ENCODE measurements around the gene LBHD1.
A peak's percentile ranks its signal among the peaks of the same experiment; 100 is the strongest.
"Not testable (repeated sequence)": the region's sequence is repeated elsewhere in the genome, so short reads cannot be mapped to it uniquely, and the experiment has no call there.

LBHD1 gene

DNA sequence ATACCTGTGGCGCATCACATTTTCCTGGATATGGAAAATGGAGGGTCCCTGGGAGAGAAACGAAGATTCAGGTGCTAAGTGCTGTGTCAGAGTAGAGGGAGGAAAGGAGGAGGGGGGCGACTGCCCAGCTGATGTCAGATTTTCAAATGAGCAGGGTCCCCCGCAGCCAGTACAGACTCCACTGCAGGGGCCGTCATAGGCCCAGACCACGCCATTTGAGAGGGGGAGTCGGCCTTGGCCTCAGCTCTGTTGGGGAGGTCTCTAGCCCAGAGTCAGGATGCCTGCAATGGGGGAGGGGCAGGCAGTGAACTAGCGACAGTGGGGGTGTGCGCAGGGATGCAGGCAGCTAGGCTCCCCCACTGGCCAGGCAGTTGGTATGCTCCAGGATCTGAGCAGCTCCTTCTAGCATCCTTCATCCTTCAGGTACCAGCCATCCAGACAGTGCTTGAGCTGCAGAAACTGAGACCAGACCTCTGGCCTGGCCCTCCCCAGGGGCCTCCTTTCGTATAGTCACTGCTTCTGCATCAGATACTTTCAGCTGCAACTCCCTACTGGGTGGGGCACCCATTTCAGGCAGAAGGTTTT lies 35.3 kb upstream of the LBHD1 start, which contains the start of the genes BSCL2 and GNG3:
TSS of gene BSCL2 (minus strand) at position 148 of the 585 bp plus-strand sequence. CDS start 229 bp downstream, outside the sequence.
TSS of gene GNG3 (plus strand) at position 400 of the 585 bp plus-strand sequence. CDS start 620 bp downstream, outside the sequence.
- DNase-seq (no peak), ATAC-seq (replicated peaks) (no peak)
- peak within 1 kb of the TSS; percentile 95 to 99 for H3K4me3 Mint-ChIP-seq
- peaks cover 32 to 43% of the 10 kb centered on the region in 2 donors for H3K36me3 Mint-ChIP-seq
- H3K9me3 Mint-ChIP-seq, result peaks cover 0 to 1% of the 10 kb centered on the region in 2 donors
- H3K4me1 Mint-ChIP-seq, result peaks cover 39 to 63% of the 10 kb centered on the region in 2 donors
- no peaks in the 10 kb centered on the region for H3K27me3 Mint-ChIP-seq
- peak within 1 kb of the TSS; percentile 95 for H3K27ac Mint-ChIP-seq

- ATAC-seq (replicated peaks), result no peak
- Mint-ChIP-seq H3K9me3 (peaks cover 0 to 1% of the 10 kb centered on the region in 2 donors), H3K36me3 (peaks cover 34 to 45% of the 10 kb centered on the region in 2 donors), H3K4me1 (peaks cover 36 to 58% of the 10 kb centered on the region in 2 donors), H3K27ac (peak overlapping the region; percentile 37), H3K4me3 (peak overlapping the region; percentile 95 to 99), H3K27me3 (no peaks in the 10 kb centered on the region)
- DNase-seq, result no peak
Measured at GRCh38 chr11:62706850-62707247, 34.8 kb upstream of the LBHD1 start.

DNA sequence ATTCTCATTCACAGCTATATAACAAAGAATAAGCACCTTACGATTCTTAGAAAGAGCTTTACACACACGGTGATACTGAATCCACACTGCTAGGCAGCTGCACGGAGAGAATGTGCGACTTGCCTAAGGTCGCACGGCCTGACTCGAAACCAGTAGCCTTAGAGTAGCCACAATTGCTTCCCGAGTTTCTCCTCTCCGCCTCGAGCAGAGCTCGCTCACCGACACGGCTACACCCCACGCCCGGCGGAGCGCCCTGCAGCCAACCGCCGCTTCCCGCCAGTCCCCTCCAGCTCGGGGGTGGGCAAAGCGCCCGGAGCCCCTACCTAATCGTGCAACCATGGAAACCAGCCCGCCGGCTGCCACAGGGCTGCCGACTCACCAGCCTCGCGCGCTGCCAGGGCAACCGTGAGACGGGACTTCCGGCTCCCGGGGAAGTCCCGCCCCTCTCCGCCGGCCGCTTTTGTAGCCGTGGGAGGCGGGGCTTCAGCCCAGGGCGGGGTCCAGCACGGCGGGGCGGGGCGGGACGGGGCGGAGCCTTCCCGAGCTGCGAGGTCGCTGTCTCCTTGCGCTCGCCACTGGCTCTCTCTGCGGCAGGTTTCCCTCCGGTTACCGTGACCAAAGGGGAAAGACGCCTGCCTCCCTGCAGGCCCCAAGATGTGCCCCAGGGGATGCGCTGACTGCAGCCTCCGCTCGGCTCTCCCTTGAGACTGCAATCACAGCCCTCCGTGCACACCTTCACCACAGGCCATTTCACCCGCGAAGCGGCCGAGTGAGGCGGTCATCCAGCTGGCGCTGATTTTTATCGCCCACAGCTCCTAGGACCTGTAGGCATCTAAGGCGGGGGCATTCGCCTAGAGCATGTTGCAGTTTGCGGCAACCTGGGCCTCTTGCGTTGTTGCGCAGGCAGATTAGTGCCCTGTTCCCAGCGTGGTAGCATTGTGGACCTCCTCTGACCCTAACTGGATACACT lies 34.1 kb upstream of the LBHD1 start:
- H3K27me3 Mint-ChIP-seq, result no peaks in the 10 kb centered on the region
- DNase-seq, result peak; percentile 84
- peak overlapping the region; percentile 97 for H3K27ac Mint-ChIP-seq
- peak overlapping the region; percentile 95 to 99 for H3K4me3 Mint-ChIP-seq
- peaks cover 35 to 43% of the 10 kb centered on the region in 2 donors for H3K36me3 Mint-ChIP-seq
- peak; percentile 71 to 78 for ATAC-seq (replicated peaks)
- peaks cover 0 to 1% of the 10 kb centered on the region in 2 donors for H3K9me3 Mint-ChIP-seq
- H3K4me1 Mint-ChIP-seq, result peaks cover 36 to 58% of the 10 kb centered on the region in 2 donors

GRCh38 chr11:62705413-62705812 lies 33.3 kb upstream of the LBHD1 start:
- ATAC-seq (replicated peaks), result no peak
- H3K27ac Mint-ChIP-seq, result peak overlapping the region; percentile 97
- H3K9me3 Mint-ChIP-seq, result peaks cover 0 to 1% of the 10 kb centered on the region in 2 donors
- H3K4me3 Mint-ChIP-seq, result peak overlapping the region; percentile 95 to 99
- peaks cover 36 to 53% of the 10 kb centered on the region in 2 donors for H3K4me1 Mint-ChIP-seq
- no peak for DNase-seq
- H3K27me3 Mint-ChIP-seq, result no peaks in the 10 kb centered on the region
- peaks cover 31 to 40% of the 10 kb centered on the region in 2 donors for H3K36me3 Mint-ChIP-seq

GRCh38 chr11:62703921-62704320 lies 31.9 kb upstream of the LBHD1 start:
- H3K9me3 Mint-ChIP-seq; ATAC-seq (replicated peaks); H3K4me3 Mint-ChIP-seq; H3K27me3 Mint-ChIP-seq; H3K27ac Mint-ChIP-seq; DNase-seq: not testable (repeated sequence)
- peaks cover 32 to 39% of the 10 kb centered on the region in 2 donors for H3K4me1 Mint-ChIP-seq
- peaks cover 27 to 34% of the 10 kb centered on the region in 2 donors for H3K36me3 Mint-ChIP-seq

DNA sequence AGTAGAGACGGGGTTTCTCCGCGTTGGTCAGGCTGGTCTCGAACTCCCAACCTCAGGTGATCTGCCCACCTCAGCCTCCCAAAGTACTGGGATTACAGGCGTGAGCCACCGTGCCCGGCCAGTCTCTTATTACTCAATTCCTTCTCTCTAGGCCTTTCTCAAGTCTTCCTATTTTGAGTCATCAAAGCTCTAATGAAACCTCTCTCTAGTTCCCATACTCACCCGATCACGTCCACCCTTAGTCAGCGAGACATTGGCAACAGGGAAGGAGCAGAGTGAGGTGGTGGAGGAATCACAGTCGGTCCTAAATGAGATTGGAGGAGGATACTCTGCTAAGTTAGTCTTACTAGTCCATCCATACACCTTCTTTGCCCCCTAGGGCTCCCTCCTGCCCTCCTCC lies 30.2 kb upstream of the LBHD1 start:
- Mint-ChIP-seq H3K27me3 (no peaks in the 10 kb centered on the region), H3K9me3 (peaks cover 0 to 1% of the 10 kb centered on the region in 2 donors), H3K36me3 (peaks cover 29 to 32% of the 10 kb centered on the region in 2 donors), H3K4me1 (peaks cover 17 to 22% of the 10 kb centered on the region in 2 donors), H3K27ac (peak overlapping the region; percentile 75), H3K4me3 (no peak overlapping the region)
- no peak for ATAC-seq (replicated peaks)
- no peak for DNase-seq

- peak; percentile 84 to 93 for ATAC-seq (replicated peaks)
- Mint-ChIP-seq H3K27me3 (no peaks in the 10 kb centered on the region), H3K27ac (peak overlapping the region; percentile 56), H3K4me3 (no peak overlapping the region), H3K36me3 (peaks cover 38 to 39% of the 10 kb centered on the region in 2 donors), H3K4me1 (peaks cover 6 to 8% of the 10 kb centered on the region in 2 donors), H3K9me3 (no peaks in the 10 kb centered on the region)
- DNase-seq, result peak; percentile 53
Measured at GRCh38 chr11:62694455-62695167, 22.5 kb upstream of the LBHD1 start.

DNA sequence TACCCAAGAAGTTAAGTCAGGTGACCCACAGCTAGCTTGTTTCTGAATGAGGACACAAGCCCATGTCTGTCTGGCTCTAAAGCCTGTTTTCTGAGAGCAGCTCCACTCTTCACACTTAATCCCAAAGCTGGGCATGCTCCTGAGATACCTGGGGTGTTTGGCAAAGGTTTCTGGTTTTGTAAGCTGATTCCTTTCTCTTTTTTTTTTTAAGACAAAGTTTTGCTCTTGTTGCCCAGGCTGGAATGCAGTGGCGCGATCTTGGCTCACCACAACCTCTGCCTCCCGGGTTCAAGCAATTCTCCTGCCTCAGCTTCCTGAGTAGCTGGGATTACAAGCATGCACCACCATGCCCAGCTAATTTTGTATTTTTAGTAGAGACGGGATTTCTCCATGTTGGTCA lies 21.6 kb upstream of the LBHD1 start:
- not testable (repeated sequence) for ATAC-seq (replicated peaks); H3K27ac Mint-ChIP-seq; DNase-seq; H3K27me3 Mint-ChIP-seq; H3K4me3 Mint-ChIP-seq; H3K4me1 Mint-ChIP-seq; H3K9me3 Mint-ChIP-seq
- peaks cover 41 to 43% of the 10 kb centered on the region in 2 donors for H3K36me3 Mint-ChIP-seq

DNA sequence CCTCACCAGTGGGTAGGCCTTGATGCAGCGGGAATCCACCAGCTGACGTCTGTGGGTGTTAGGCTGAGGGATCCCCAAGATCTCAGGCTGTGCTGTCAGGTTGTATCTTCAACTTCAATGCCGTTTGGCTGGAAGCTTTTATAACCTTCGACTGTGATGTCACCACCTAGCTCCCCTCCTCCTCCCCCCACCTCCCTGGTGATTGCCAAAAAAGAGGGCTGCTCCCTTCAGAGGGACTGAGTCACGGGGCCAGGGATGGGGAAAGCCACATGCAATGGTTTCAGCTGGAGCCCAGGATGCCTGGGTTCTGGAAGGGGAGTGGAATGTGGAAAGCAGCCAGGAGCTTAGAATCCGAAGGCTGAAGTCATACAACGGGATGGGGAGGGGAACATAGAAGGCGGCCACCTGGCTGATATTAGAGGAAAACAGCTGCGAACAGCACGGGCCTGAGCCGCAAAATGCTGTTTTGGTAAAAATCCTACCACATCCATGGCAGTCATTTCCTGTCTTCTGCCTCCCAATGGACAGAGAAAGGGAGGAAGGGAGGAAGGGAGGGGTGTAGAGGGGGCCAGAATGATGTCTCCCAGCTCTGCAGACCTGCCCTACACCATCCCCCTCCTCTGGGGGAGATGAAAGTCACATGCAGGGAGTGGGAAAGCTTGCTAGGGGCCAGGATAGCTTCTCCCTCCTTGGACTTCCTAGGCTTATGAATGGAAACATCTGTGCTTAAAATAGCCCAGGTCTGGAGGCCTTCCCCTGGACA lies 17.5 kb upstream of the LBHD1 start, which contains the start of gene LRRN4CL:
TSS of gene LRRN4CL (minus strand) at position 110 of the 763 bp plus-strand sequence. CDS start 1,022 bp downstream, outside the sequence.
- H3K4me3 Mint-ChIP-seq, result no peak within 1 kb of the TSS
- no peak for DNase-seq
- peaks cover 31 to 34% of the 10 kb centered on the region in 2 donors for H3K36me3 Mint-ChIP-seq
- H3K4me1 Mint-ChIP-seq, result peaks cover under 1 to 3% of the 10 kb centered on the region in 2 donors
- peaks cover 4 to 23% of the 10 kb centered on the region in 2 donors for H3K27me3 Mint-ChIP-seq
- ATAC-seq (replicated peaks), result no peak
- H3K27ac Mint-ChIP-seq, result no peak within 1 kb of the TSS
- no peaks in the 10 kb centered on the region for H3K9me3 Mint-ChIP-seq

DNA sequence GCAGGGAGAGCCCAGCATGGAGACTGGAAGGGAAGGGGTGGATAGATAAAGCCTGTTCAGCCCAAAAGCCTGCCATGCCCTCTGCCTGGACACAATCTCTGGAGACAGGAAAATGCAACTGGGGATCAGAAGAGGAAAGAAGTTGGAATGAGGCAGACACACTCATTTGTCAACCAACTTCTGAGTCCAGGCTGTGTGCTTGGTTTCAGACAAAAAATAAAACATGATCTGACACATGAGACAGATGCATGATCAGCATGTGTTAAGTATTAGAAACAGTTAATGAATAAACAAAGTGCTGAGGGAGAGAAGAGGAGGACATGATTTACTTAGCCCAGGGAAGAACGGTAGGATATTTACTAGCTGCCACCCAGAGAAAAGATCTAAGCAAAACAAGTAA lies 16.4 kb upstream of the LBHD1 start:
- H3K27ac Mint-ChIP-seq, result no peak overlapping the region
- DNase-seq (no peak), ATAC-seq (replicated peaks) (no peak)
- no peak overlapping the region for H3K4me3 Mint-ChIP-seq
- peaks cover 4 to 23% of the 10 kb centered on the region in 2 donors for H3K27me3 Mint-ChIP-seq
- H3K36me3 Mint-ChIP-seq, result peaks cover 29 to 31% of the 10 kb centered on the region in 2 donors
- no peaks in the 10 kb centered on the region for H3K4me1 Mint-ChIP-seq
- no peaks in the 10 kb centered on the region for H3K9me3 Mint-ChIP-seq

DNA sequence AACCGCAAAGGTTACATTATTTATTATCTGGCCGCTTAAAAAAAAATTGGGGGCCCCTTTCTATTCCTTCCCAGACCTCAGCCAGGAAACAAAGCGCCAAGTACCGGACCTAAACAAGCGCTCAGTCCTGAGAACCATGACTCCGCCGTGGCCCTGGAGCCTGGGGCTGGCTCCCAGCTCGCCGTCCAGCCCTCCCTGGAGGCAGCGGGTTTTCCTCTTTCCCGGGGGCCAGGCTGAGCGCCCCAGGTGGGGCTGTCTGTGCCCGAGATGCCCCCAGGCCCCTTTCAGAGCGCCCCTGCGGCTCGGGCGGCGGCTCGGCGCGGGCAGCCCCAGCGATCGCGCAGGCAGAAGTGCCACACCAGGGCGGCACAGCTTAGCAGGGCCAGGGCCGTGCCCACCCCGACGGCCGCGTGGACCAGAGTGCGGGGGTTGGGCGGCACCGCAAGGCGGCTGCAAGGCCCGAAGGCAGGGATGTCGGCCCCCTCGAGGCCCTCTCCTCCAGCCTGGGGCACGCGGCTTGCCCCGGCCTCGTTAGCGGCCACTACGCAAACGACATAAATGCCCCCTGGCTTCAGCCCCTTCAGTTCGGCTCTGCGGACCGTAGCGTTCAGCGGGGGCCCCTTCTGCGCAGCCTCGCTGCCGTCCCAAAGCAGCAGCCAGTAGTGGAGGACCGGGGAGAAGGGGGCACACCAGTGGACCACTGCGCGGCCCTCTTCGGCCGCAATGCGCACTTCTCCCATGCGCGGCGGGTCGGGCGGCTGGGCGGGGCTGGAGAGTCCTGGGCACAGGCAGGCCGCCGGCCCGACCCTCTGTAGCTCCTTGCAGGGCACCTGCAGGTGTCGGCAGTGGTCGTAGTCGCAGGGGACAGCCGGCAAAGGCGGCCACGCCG lies 15.7 kb upstream of the LBHD1 start:
- DNase-seq (no peak), ATAC-seq (replicated peaks) (peak; percentile 27 to 34)
- Mint-ChIP-seq H3K4me1 (no peaks in the 10 kb centered on the region), H3K27ac (no peak overlapping the region), H3K9me3 (no peaks in the 10 kb centered on the region), H3K27me3 (peaks cover 4 to 23% of the 10 kb centered on the region in 2 donors), H3K4me3 (peak overlapping the region in 1 of 2 donors; percentile 32), H3K36me3 (peaks cover 25 to 29% of the 10 kb centered on the region in 2 donors)

- H3K4me3 Mint-ChIP-seq, result no peak overlapping the region
- no peaks in the 10 kb centered on the region for H3K9me3 Mint-ChIP-seq
- H3K36me3 Mint-ChIP-seq, result peaks cover 11 to 12% of the 10 kb centered on the region in 2 donors
- DNase-seq, result no peak
- H3K27me3 Mint-ChIP-seq, result peaks cover 0 to 4% of the 10 kb centered on the region in 2 donors
- H3K27ac Mint-ChIP-seq, result no peak overlapping the region
- H3K4me1 Mint-ChIP-seq, result peaks cover 18 to 25% of the 10 kb centered on the region in 2 donors
- no peak for ATAC-seq (replicated peaks)
Measured at GRCh38 chr11:62682518-62682917, 10.5 kb upstream of the LBHD1 start.

Measured in stimulated activated naive B cell treated with anti-CD40 and anti-IgM and Interleukin-4, amounts not matched to agents 10 μg/mL and 1 μg/mL and 100 μg/mL, for 72 hours (primary cell).